ENCODE results near the gene SYNRG. TPM values are rescaled to one million over a fixed set of nuclear protein-coding genes. Genes with fewer than 3 reads are reported as not detected.

Gene SYNRG
- total and polyA plus RNA-seq, 2 of the 13 experiments (the other 11 are each of a cell fraction or from before 2014, with no cell fraction given): 7.3 to 8.7 TPM

GRCh38 chr17:37553401-37553966, 55.7 kb downstream of the SYNRG start:
- ChIA-PET CTCF (ENCODE audit: low intra/inter-chr PET ratio, low total read pairs) (no interaction called here), POLR2A (no interaction called here)
- TF ChIP-seq CREM (IDR thresholded peaks at IDR 0.05) (no peak), CREM (CRISPR knock-in tag; IDR thresholded peaks at IDR 0.05) (no peak), NFE2L2 (IDR thresholded peaks at IDR 0.05; ENCODE audit: low read length) (peak; percentile 61; the same call in 1 of the 2 replicates)
- Histone ChIP-seq H2AFZ (ENCODE audit: low read length) (no peak overlapping the region), H4K20me1 (ENCODE audit: insufficient read depth, low read length) (no peaks in the 10 kb centered on the region; the same call in 1 of the 2 replicates), H3K27ac (ENCODE audit: extremely low read length, insufficient read depth, low read length) (no peak overlapping the region), H3K4me2 (ENCODE audit: low read depth, low read length) (no peak overlapping the region), H3K4me3 (replicated peaks in 1 of 3; ENCODE audit: insufficient read depth in 1 of 3, low read depth in 2 of 3, low read length in 3 of 3) (no peak overlapping the region), H3K27me3 (ENCODE audit: control insufficient read depth in 1 of 2, insufficient read depth in 2 of 2, low read length in 2 of 2) (no peaks in the 10 kb centered on the region), H3K4me1 (ENCODE audit: insufficient read depth, low read length) (no peaks in the 10 kb centered on the region), H3K36me3 (replicated peaks in 1 of 2; ENCODE audit: control insufficient read depth in 1 of 2, insufficient read depth in 2 of 2, low read length in 2 of 2) (peaks cover 9 to 30% of the 10 kb centered on the region in 2 experiments), H3K9ac (ENCODE audit: insufficient read depth, low read depth, low read length) (no peak overlapping the region), H3K9me3 (ENCODE audit: low read length) (no peaks in the 10 kb centered on the region), H3K79me2 (ENCODE audit: insufficient read depth, low read length) (no peaks in the 10 kb centered on the region)
- ATAC-seq (no peak), FAIRE-seq (no peak), DNase-seq (ENCODE audit: low spot score) (no peak)
- in situ Hi-C loops (cut with HindIII; ENCODE audit: extremely low pct_ligation_motif_present, low pct_unique_long_range_greater_than_20kb): no loop called here
- WGBS (ENCODE audit: low lambda C conversion rate): 88% methylated on average over 6 of the region's 6 CpGs
- TSS peak; percentile 43 for BruUV-seq (replicated peaks)
- intact Hi-C loops (cut with micrococcal nuclease; ENCODE audit: unreplicated experiment): no loop called here

GRCh38 chr17:37551788-37552187, 57.4 kb downstream of the SYNRG start:
- Histone ChIP-seq H3K4me1 (ENCODE audit: insufficient read depth, low read length) (no peaks in the 10 kb centered on the region), H3K9me3 (ENCODE audit: low read length) (no peaks in the 10 kb centered on the region), H3K27me3 (ENCODE audit: control insufficient read depth in 1 of 2, insufficient read depth in 2 of 2, low read length in 2 of 2) (no peaks in the 10 kb centered on the region), H3K9ac (ENCODE audit: insufficient read depth, low read depth, low read length) (no peak overlapping the region), H3K79me2 (ENCODE audit: insufficient read depth, low read length) (no peaks in the 10 kb centered on the region), H2AFZ (ENCODE audit: low read length) (no peak overlapping the region), H3K4me3 (replicated peaks in 1 of 3; ENCODE audit: insufficient read depth in 1 of 3, low read depth in 2 of 3, low read length in 3 of 3) (no peak overlapping the region), H3K4me2 (ENCODE audit: low read depth, low read length) (no peak overlapping the region), H3K27ac (ENCODE audit: extremely low read length, insufficient read depth, low read length) (no peak overlapping the region), H4K20me1 (ENCODE audit: insufficient read depth, low read length) (no peaks in the 10 kb centered on the region; the same call in 1 of the 2 replicates), H3K36me3 (replicated peaks in 1 of 2; ENCODE audit: control insufficient read depth in 1 of 2, insufficient read depth in 2 of 2, low read length in 2 of 2) (peaks cover 8 to 19% of the 10 kb centered on the region in 2 experiments; a peak in 4 of 5 replicates)
- no TSS peak for BruUV-seq (replicated peaks)
- WGBS (ENCODE audit: low lambda C conversion rate): 98% methylated on average over 3 of the region's 3 CpGs
- TF ChIP-seq, protein P1, sequence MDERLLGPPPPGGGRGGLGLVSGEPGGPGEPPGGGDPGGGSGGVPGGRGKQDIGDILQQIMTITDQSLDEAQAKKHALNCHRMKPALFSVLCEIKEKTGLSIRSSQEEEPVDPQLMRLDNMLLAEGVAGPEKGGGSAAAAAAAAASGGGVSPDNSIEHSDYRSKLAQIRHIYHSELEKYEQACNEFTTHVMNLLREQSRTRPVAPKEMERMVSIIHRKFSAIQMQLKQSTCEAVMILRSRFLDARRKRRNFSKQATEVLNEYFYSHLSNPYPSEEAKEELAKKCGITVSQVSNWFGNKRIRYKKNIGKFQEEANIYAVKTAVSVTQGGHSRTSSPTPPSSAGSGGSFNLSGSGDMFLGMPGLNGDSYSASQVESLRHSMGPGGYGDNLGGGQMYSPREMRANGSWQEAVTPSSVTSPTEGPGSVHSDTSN (CRISPR knock-in tag; IDR thresholded peaks at IDR 0.05): no peak
- TF ChIP-seq GMEB2 (CRISPR knock-in tag; IDR thresholded peaks at IDR 0.05; ENCODE audit: low read depth): no peak
- TF ChIP-seq ZNF235 (CRISPR knock-in tag; IDR thresholded peaks at IDR 0.05; ENCODE audit: borderline replicate concordance): no peak
- TF ChIP-seq, protein P2, sequence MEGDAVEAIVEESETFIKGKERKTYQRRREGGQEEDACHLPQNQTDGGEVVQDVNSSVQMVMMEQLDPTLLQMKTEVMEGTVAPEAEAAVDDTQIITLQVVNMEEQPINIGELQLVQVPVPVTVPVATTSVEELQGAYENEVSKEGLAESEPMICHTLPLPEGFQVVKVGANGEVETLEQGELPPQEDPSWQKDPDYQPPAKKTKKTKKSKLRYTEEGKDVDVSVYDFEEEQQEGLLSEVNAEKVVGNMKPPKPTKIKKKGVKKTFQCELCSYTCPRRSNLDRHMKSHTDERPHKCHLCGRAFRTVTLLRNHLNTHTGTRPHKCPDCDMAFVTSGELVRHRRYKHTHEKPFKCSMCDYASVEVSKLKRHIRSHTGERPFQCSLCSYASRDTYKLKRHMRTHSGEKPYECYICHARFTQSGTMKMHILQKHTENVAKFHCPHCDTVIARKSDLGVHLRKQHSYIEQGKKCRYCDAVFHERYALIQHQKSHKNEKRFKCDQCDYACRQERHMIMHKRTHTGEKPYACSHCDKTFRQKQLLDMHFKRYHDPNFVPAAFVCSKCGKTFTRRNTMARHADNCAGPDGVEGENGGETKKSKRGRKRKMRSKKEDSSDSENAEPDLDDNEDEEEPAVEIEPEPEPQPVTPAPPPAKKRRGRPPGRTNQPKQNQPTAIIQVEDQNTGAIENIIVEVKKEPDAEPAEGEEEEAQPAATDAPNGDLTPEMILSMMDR (CRISPR knock-in tag; IDR thresholded peaks at IDR 0.05): no peak
- no peak for TF ChIP-seq E2F5 (CRISPR knock-in tag; conservative IDR thresholded peaks at IDR 0.05)
- TF ChIP-seq ZFP90 (CRISPR knock-in tag; IDR thresholded peaks at IDR 0.05; ENCODE audit: borderline replicate concordance): no peak
- no peak for FAIRE-seq
- POLR2A ChIA-PET: interaction anchor here (1.0 kb wide), 1 partner anchor 58 kb away, joined by 3 read pairs; the partner anchor contains the start of gene SYNRG
- intact Hi-C loops (cut with micrococcal nuclease; ENCODE audit: unreplicated experiment) (no loop called here), in situ Hi-C loops (cut with HindIII; ENCODE audit: extremely low pct_ligation_motif_present, low pct_unique_long_range_greater_than_20kb) (no loop called here)
- ATAC-seq: no peak
- DNase-seq (ENCODE audit: low spot score): no peak
- CTCF ChIA-PET (ENCODE audit: low intra/inter-chr PET ratio, low total read pairs): no interaction called here

Measured in HepG2 (cell line).